Ramos (cell line): ENCODE measurements around the gene CREBL2.
"Not testable (repeated sequence)": the region's sequence is repeated elsewhere in the genome, so short reads cannot be mapped to it uniquely, and the experiment has no call there.

Experiments used
- in situ Hi-C: fragments of 300-500 bp; cut with MboI; formaldehyde crosslinking; loops from one replicate; pipeline ENCODE4 v1.14.3; 2022; ENCODE audit warnings: low sequenced_read_pairs; ENCODE audit not compliant: unreplicated experiment

Gene CREBL2

GRCh38 chr12:12628013-12628412 is 16.3 kb downstream of the CREBL2 start:
- in situ Hi-C loops, result no loop called here

- in situ Hi-C loops, result no loop called here
These were observed 19.2 kb downstream of the CREBL2 start for GRCh38 chr12:12630850-12631249.

GRCh38 chr12:12635651-12636050 is 24.0 kb downstream of the CREBL2 start:
- in situ Hi-C loops, result no loop called here

- in situ Hi-C loops, result no loop called here
These were observed 25.0 kb downstream of the CREBL2 start for GRCh38 chr12:12636641-12637040.

GRCh38 chr12:12639995-12640394 is 28.3 kb downstream of the CREBL2 start:
- in situ Hi-C loops, result loop anchor here (10.0 kb wide), 1 partner anchor 95 kb away; no protein-coding TSS in a partner anchor

GRCh38 chr12:12641650-12642049 is 30.0 kb downstream of the CREBL2 start:
- in situ Hi-C loops, result loop anchor here (10.0 kb wide), 1 partner anchor 93 kb away; no protein-coding TSS in a partner anchor

- in situ Hi-C loops, result loop anchor here (10.0 kb wide), 1 partner anchor 92 kb away; no protein-coding TSS in a partner anchor
These were observed 31.2 kb downstream of the CREBL2 start for GRCh38 chr12:12642916-12643315.

- in situ Hi-C loops, result loop anchor here (10.0 kb wide), 1 partner anchor 89 kb away; no protein-coding TSS in a partner anchor
These were observed 33.8 kb downstream of the CREBL2 start for GRCh38 chr12:12645485-12645884.

- in situ Hi-C loops, result loop anchor here (10.0 kb wide), 1 partner anchor 89 kb away; no protein-coding TSS in a partner anchor
These were observed 34.3 kb downstream of the CREBL2 start for GRCh38 chr12:12645968-12646367.

GRCh38 chr12:12646483-12647072 is 34.9 kb downstream of the CREBL2 start:
- in situ Hi-C loops, result loop anchor here (10.0 kb wide), 1 partner anchor 88 kb away; no protein-coding TSS in a partner anchor

- in situ Hi-C loops, result loop anchor here (10.0 kb wide), 1 partner anchor 87 kb away; no protein-coding TSS in a partner anchor
These were observed 36.6 kb downstream of the CREBL2 start for GRCh38 chr12:12648284-12648683.

GRCh38 chr12:12648951-12649650 is 37.4 kb downstream of the CREBL2 start:
- in situ Hi-C loops, result loop anchor here (10.0 kb wide), 1 partner anchor 86 kb away; no protein-coding TSS in a partner anchor

- in situ Hi-C loops, result no loop called here
These were observed 40.1 kb downstream of the CREBL2 start for GRCh38 chr12:12651752-12652151.

GRCh38 chr12:12652704-12653103 is 41.0 kb downstream of the CREBL2 start:
- in situ Hi-C loops, result not testable (repeated sequence)

GRCh38 chr12:12653922-12654321 is 42.2 kb downstream of the CREBL2 start:
- in situ Hi-C loops, result no loop called here

- in situ Hi-C loops, result no loop called here
These were observed 43.2 kb downstream of the CREBL2 start for GRCh38 chr12:12654691-12655460.

GRCh38 chr12:12660201-12660600 is 48.5 kb downstream of the CREBL2 start:
- in situ Hi-C loops, result no loop called here

GRCh38 chr12:12661086-12661856 is 49.6 kb downstream of the CREBL2 start:
- in situ Hi-C loops, result no loop called here

GRCh38 chr12:12663644-12664294 is 52.1 kb downstream of the CREBL2 start:
- in situ Hi-C loops, result no loop called here
